ENCODE data around the gene FRMD8. TPM values are rescaled to one million over a fixed set of nuclear protein-coding genes. Genes with fewer than 3 reads are reported as not detected.

Gene FRMD8
- total and polyA plus RNA-seq, 2 donors (not counting 1 experiment from before 2014, with no cell fraction given), result 14.9 to 15.3 TPM

DNA sequence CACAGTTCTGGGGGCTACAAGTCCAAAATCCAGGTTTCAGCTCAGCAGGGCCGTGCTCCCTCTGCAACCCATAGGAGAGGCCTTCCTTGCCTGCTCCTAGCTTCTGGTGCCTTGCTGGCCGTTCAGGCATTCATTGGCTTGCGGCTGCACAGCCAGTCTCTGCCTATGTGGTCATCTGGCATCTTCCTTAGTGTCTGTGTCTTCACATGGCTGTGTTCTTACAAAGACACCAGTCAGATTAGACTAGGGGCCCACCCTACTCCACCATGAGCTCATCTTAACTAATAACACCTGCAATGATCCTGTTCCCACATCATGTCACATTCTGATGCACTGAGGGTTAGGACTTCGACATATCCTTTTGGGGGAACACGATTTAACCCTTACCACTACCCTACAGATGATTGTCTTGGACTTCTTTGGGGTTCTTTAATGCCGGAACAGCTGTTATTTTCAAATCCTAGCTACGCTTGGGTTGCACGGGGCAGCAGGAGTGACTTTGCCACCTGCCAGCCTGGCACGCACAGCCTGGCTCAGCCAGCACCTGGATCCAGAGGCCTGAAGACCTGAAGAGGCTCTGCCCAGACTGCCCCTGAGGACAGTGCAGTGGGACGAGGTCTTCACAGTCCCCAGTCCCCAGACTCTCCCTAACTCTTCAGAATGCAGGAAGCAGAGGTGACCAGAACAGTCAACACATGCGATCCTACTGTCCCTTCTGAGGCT is 28.5 kb downstream of the FRMD8 start:
- TF ChIP-seq EZH2 (IDR thresholded peaks at IDR 0.05; ENCODE audit: low read length, missing control alignments), result no peak
- TF ChIP-seq, protein P1, sequence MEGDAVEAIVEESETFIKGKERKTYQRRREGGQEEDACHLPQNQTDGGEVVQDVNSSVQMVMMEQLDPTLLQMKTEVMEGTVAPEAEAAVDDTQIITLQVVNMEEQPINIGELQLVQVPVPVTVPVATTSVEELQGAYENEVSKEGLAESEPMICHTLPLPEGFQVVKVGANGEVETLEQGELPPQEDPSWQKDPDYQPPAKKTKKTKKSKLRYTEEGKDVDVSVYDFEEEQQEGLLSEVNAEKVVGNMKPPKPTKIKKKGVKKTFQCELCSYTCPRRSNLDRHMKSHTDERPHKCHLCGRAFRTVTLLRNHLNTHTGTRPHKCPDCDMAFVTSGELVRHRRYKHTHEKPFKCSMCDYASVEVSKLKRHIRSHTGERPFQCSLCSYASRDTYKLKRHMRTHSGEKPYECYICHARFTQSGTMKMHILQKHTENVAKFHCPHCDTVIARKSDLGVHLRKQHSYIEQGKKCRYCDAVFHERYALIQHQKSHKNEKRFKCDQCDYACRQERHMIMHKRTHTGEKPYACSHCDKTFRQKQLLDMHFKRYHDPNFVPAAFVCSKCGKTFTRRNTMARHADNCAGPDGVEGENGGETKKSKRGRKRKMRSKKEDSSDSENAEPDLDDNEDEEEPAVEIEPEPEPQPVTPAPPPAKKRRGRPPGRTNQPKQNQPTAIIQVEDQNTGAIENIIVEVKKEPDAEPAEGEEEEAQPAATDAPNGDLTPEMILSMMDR (conservative IDR thresholded peaks at IDR 0.05 in 1 of 2, IDR thresholded peaks at IDR 0.05 in 1 of 2; ENCODE audit: low read depth in 1 of 2, low read length in 2 of 2), result no peak
- H4K20me1 ChIP-seq (ENCODE audit: control insufficient read depth, extremely low read depth, insufficient read depth, low read length), result no peaks in the 10 kb centered on the region
- DNase-seq (ENCODE audit: low read depth in 2 of 2), result peak in 1 of 2 donors; percentile 6
- no peaks in the 10 kb centered on the region for H3K9me3 ChIP-seq (ENCODE audit: control insufficient read depth, insufficient read depth, low read depth, low read length)
- peaks cover 7% of the 10 kb centered on the region for H3K36me3 ChIP-seq (ENCODE audit: control insufficient read depth, insufficient read depth, low read length)
- peaks cover 27% of the 10 kb centered on the region for H3K79me2 ChIP-seq (ENCODE audit: control insufficient read depth, insufficient read depth, low read length)
- H3K27me3 ChIP-seq (ENCODE audit: control insufficient read depth, insufficient read depth, low read length), result no peaks in the 10 kb centered on the region
- no peak overlapping the region for H3K27ac ChIP-seq (ENCODE audit: insufficient read depth, low read length)
- peaks cover 27% of the 10 kb centered on the region for H3K4me1 ChIP-seq (ENCODE audit: control insufficient read depth, extremely low read depth, insufficient read depth, low read length)
- H2AFZ ChIP-seq (ENCODE audit: low read length), result no peak overlapping the region
- H3K4me2 ChIP-seq (ENCODE audit: extremely low read depth, insufficient read depth, low read length), result no peak overlapping the region
- H3K9ac ChIP-seq (ENCODE audit: insufficient read depth, low read length), result no peak overlapping the region
- no peak overlapping the region for H3K4me3 ChIP-seq (replicated peaks in 1 of 4; ENCODE audit: control extremely low read depth in 1 of 4, insufficient read depth in 1 of 4, low read depth in 3 of 4, low read length in 4 of 4)

DNA sequence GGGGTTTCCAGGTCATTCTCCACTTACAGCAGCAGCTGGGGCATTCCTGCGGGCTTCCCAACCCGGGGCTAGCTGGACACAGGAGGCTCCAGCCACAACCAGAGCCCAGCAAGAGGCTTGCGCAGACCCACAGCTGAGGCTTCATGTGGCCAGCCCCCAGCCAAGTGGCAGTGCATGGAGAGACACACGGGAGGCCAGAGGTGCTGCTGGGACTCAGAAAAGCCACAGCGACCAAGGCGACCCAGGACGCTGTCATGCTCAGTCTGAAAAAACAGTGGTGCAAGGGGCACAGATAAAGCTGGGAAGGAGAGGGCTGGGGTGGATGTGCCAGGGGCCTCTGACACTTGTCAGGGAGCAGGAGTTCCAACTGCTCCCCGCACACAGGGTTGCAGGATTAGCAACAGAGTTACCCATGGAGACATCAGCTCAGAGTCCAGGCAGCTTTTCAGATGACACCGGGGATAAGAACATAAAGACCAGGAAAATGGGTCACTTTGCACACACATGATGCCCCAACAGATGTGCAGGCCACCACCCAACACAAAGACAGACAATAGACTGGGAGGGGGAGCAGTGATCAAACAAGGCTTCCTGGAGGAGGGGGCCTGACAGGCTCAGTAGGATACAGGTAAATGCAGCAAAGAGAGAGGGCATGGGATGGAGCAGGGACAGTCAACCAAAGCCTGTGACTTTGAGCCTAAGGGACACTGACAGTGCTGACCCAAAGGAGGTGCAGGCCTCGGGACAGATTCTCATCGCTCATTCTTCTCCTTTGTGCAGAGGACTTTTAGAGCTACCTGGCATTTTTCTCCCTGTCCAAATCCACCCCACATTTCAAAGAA is 29.3 kb downstream of the FRMD8 start:
- Histone ChIP-seq H2AFZ (ENCODE audit: low read length) (no peak overlapping the region), H3K79me2 (ENCODE audit: control insufficient read depth, insufficient read depth, low read length) (peaks cover 32% of the 10 kb centered on the region)
- DNase-seq (ENCODE audit: low read depth in 2 of 2), result no peak

More for the DNA sequence above, 29.3 kb downstream of the FRMD8 start:
- H4K20me1 ChIP-seq (ENCODE audit: control insufficient read depth, extremely low read depth, insufficient read depth, low read length), result no peaks in the 10 kb centered on the region
- peak overlapping the region; percentile 85 for H3K4me2 ChIP-seq (ENCODE audit: extremely low read depth, insufficient read depth, low read length)
- no peak for TF ChIP-seq EZH2 (IDR thresholded peaks at IDR 0.05; ENCODE audit: low read length, missing control alignments)
- TF ChIP-seq, protein P1 (conservative IDR thresholded peaks at IDR 0.05 in 1 of 2, IDR thresholded peaks at IDR 0.05 in 1 of 2; ENCODE audit: low read depth in 1 of 2, low read length in 2 of 2), result no peak
- no peaks in the 10 kb centered on the region for H3K27me3 ChIP-seq (ENCODE audit: control insufficient read depth, insufficient read depth, low read length)
- H3K27ac ChIP-seq (ENCODE audit: insufficient read depth, low read length), result peak overlapping the region; percentile 39
- H3K9me3 ChIP-seq (ENCODE audit: control insufficient read depth, insufficient read depth, low read depth, low read length), result no peaks in the 10 kb centered on the region
- peaks cover 34% of the 10 kb centered on the region for H3K4me1 ChIP-seq (ENCODE audit: control insufficient read depth, extremely low read depth, insufficient read depth, low read length)
- peak overlapping the region in 3 of 4 experiments; percentile 6 to 61 (median 28) for H3K4me3 ChIP-seq (replicated peaks in 1 of 4; ENCODE audit: control extremely low read depth in 1 of 4, insufficient read depth in 1 of 4, low read depth in 3 of 4, low read length in 4 of 4)
- H3K9ac ChIP-seq (ENCODE audit: insufficient read depth, low read length), result peak overlapping the region; percentile 20
- H3K36me3 ChIP-seq (ENCODE audit: control insufficient read depth, insufficient read depth, low read length), result peaks cover 7% of the 10 kb centered on the region

All from fibroblast of lung (primary cell).